IPS-15b (cell line): ENCODE results near the gene TRIM52.
"Not testable (repeated sequence)": the region's sequence is repeated elsewhere in the genome, so short reads cannot be mapped to it uniquely, and the experiment has no call there.

ENCODE experiments used
- H3K27me3 ChIP-seq: one replicate; pipeline ENCODE4 v1.6.1; 2013; ENCODE audit warnings: low read length; ENCODE audit not compliant: control insufficient read depth, insufficient read depth
- H3K36me3 ChIP-seq: one replicate; pipeline ENCODE4 v1.6.1; 2013; ENCODE audit warnings: low read length; ENCODE audit not compliant: control insufficient read depth, insufficient read depth
- H3K4me1 ChIP-seq: one replicate; pipeline ENCODE4 v1.6.1; 2013; ENCODE audit warnings: mild to moderate bottlenecking, low read length; ENCODE audit not compliant: control insufficient read depth, insufficient read depth
- H3K4me3 ChIP-seq: one replicate; pipeline ENCODE4 v1.5.1; 2013; ENCODE audit warnings: low read depth, low read length
- H3K9ac ChIP-seq: one replicate; pipeline ENCODE4 v1.6.1; 2013; ENCODE audit warnings: low read depth, mild to moderate bottlenecking, low read length
- H3K9me3 ChIP-seq: one replicate; pipeline ENCODE4 v1.6.1; 2013; ENCODE audit warnings: mild to moderate bottlenecking, low read length; ENCODE audit not compliant: control insufficient read depth, insufficient read depth

Gene TRIM52

DNA sequence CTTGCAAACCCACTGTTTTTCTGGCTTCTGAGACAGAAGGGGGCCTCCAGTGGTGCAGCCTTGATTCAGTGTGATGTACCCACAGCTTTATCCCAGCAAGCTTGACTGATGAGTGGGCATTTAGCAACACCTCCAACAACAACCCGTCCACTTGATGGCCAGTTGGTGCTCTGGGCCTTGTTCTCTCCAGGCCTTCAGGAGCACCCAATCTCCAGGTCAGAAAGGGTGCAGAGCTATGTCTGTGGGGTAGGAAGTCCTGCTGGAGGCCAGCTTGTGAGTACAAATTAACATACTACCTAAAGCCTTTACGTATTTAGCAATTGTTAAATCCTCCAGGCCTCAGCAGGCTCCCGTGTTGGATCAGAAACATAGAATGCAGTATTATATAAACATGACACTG, 10.1 kb upstream of the TRIM52 start:
- Histone ChIP-seq H3K9me3 (no peaks in the 10 kb centered on the region), H3K27me3 (no peaks in the 10 kb centered on the region), H3K4me3 (no peak overlapping the region), H3K4me1 (no peaks in the 10 kb centered on the region), H3K9ac (no peak overlapping the region), H3K36me3 (no peaks in the 10 kb centered on the region)

DNA sequence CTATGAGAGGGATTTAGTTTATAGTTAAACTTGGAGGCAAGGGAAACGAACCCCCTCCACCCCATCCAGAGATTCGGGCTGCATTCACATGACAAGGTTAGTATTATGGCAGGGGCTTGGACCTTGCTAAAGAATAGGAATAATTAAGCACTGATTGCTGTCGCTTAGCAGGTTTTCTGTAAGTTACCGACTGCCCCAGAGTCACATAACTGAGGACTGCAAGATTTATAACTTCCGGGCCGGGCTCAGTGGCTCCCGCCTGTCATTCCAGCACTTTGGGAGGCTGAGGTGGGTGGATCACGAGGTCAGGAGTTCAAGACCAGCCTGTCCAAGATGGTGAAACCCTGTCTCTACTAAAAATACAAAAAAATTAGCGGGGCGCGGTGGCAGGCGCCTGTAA, 7.0 kb upstream of the TRIM52 start:
- H3K36me3 ChIP-seq, H3K9me3 ChIP-seq, H3K4me1 ChIP-seq, H3K27me3 ChIP-seq, H3K4me3 ChIP-seq, H3K9ac ChIP-seq: not testable (repeated sequence)

DNA sequence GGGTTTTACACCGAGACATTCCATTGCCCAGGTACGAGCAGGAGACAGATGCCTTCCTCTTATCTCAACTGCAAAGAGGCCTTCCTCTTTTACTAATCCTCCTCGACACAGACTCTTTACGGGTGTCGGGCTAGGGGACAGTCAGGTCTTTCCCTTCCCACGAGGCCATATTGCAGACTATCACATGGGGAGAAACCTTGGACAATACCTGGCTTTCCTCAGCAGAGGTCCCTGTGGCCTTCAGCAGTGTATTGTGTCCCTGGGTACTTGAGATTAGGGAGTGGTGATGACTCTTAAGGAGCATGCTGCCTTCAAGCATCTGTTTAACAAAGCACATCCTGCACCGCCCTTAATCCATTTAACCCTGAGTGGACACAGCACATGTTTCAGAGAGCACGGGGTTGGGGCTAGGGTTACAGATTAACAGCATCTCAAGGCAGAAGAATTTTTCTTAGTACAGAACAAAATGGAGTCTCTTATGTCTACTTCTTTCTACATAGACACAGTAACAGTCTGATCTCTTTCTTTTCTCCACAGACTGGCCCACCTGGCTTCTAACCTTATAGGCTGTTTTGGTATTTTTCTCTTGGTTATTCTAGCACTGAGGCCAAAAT, 6.5 kb upstream of the TRIM52 start:
- H3K36me3 ChIP-seq, H3K9me3 ChIP-seq, H3K4me3 ChIP-seq, H3K4me1 ChIP-seq, H3K9ac ChIP-seq, H3K27me3 ChIP-seq: not testable (repeated sequence)

DNA sequence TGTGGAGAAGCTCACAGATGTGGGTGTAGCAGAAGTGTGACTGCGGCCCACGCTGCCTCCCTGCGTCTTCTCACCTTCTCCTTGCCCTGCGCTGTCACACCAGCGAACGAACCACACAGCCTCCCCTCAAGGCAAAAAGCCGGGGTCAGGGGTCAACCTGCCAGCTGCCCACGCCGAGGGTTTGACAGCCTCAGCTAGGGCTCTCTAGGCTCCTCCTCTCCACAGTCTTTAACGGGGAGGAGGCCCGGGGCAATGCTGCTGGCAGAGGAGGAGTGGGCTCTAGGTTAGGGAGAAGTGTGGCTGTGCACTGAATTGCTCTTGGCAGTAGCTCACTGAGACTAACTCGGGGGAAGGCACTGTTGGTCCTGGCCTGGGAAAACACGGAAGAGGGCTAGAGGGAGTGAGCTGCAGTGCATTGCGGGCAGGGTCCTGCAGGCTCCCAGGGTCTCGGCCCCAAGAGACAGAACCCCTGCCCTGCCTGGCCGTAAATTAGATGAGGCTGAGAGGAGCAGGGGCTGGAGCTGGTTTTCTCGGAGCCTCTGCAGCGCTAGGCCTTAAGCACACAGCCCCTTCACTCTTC, 4.2 kb upstream of the TRIM52 start:
- Histone ChIP-seq H3K9ac (no peak overlapping the region), H3K9me3 (no peaks in the 10 kb centered on the region), H3K4me3 (no peak overlapping the region), H3K27me3 (no peaks in the 10 kb centered on the region), H3K36me3 (peaks cover 3% of the 10 kb centered on the region), H3K4me1 (no peaks in the 10 kb centered on the region)

DNA sequence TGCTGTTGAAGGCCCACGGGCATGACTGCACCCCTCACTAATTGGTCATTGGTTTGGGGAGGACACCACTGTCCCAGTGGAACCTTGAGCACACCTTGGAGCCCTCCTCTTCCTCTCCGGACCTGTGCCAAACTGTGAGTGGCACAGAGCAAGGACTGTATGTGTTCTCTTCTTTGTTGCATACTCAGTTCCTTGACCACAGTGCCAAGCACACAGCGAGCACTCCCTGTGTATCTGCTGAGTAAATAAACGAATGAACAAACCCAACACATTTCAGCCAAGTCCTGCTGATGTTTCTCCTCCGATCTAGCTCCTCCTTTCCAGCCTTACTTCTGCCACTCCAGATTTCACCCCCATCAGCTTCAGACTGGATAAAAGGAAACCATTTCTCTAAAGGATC, 2.7 kb upstream of the TRIM52 start:
- no peak overlapping the region for H3K4me3 ChIP-seq
- no peaks in the 10 kb centered on the region for H3K27me3 ChIP-seq
- H3K4me1 ChIP-seq: peaks cover 6% of the 10 kb centered on the region
- no peaks in the 10 kb centered on the region for H3K9me3 ChIP-seq
- no peak overlapping the region for H3K9ac ChIP-seq
- H3K36me3 ChIP-seq: peaks cover 3% of the 10 kb centered on the region

DNA sequence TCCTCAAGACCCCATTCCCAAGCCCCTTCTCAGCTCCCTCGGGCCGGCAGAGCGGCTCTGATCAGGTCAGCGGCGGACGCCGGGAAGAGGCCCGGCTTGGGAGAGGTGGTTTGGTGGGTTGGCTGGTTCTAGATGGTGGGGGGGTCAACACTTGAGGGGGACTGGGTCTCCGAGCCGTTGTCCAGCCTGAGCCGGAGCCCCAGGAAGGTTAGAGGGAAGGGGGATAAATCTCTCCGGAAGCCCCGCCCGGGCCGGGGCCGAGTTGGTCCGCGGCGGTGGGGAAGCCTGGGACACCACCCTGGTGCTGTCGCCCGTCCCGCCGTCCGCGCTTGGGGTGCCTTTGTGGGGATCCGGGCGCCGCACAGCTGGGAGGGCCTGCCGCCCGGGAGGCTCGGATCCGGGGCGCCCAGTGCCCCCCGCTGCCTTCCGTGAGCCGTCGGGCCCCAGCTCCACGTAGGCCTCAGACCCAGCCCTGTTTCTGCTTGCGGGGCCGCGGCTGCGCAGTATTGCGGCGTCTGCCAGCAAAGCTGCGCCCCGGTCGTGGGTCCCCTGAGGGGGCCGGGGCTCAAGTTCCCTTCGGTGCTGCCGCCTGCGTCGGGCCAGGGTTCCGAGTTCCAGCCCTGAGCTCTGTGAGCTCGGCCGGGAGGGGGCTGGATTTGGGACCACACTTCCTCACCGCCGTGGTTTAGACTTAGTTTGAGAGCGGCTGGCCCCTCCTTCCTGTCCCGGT, 542 bp upstream of the TRIM52 start:
- Histone ChIP-seq H3K9ac (peak overlapping the region; percentile 89), H3K36me3 (peaks cover 3% of the 10 kb centered on the region), H3K27me3 (no peaks in the 10 kb centered on the region), H3K4me3 (peak overlapping the region; percentile 97), H3K4me1 (peaks cover 6% of the 10 kb centered on the region), H3K9me3 (no peaks in the 10 kb centered on the region)

DNA sequence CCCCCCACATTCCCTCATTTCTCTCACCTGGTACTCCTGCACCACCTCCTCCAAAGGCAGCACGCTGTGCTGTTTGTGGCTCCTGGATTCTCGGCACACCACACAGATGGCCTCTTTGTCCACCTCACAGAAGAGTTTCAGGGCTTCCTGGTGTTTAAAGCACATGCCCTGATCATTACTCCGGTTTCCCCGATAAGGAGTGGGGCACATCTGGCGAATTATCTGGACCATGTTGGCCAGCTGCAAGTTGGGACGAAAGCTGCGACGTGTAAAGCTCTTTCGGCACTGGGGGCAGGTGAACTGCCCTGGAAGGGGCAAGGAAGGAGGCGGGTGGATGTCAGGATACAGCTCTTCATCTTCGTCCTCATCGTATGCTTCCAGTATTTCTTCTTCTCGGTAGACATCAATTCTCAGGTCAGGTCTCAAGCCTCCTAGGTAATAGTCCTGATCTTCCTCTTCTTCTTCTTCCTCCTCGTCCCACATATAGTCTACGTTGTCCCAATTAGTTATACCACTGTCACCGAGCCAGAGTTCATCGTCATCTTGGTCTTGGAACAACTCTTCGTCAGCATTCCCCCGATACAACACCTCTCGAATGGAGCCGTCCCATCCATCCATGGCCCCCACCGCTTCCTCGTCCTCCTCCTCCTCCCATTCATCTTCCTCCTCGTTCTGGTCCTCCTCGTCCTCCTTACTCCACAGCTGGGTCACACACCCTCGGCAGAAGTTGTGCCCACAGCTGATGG, 796 bp downstream of the TRIM52 start:
- no peaks in the 10 kb centered on the region for H3K9me3 ChIP-seq
- H3K36me3 ChIP-seq: peaks cover 3% of the 10 kb centered on the region
- H3K9ac ChIP-seq: peak overlapping the region; percentile 89
- H3K4me3 ChIP-seq: peak overlapping the region; percentile 97
- peaks cover 6% of the 10 kb centered on the region for H3K4me1 ChIP-seq
- H3K27me3 ChIP-seq: no peaks in the 10 kb centered on the region

DNA sequence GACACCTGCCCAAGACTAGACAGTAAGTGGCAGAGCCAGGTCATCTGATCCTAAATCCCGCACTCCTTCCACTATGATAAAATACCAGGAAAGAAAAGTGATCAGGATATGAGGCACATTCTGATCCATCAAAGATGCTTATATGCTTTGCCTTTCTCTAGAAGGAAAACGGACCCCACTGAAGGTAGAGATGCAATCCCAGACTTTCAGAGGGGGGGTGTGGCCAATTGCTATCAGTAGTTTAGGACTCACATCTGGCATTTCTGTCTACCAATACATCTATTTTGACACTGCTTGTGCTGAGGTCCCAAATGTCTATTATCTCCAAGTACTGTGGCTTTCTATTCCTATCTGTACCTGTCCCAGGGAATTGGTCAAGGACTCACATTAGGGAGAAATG, 1.7 kb downstream of the TRIM52 start:
- H3K9me3 ChIP-seq: no peaks in the 10 kb centered on the region
- no peak overlapping the region for H3K9ac ChIP-seq
- peak overlapping the region; percentile 97 for H3K4me3 ChIP-seq
- no peaks in the 10 kb centered on the region for H3K27me3 ChIP-seq
- H3K4me1 ChIP-seq: peaks cover 6% of the 10 kb centered on the region
- H3K36me3 ChIP-seq: peaks cover 5% of the 10 kb centered on the region

DNA sequence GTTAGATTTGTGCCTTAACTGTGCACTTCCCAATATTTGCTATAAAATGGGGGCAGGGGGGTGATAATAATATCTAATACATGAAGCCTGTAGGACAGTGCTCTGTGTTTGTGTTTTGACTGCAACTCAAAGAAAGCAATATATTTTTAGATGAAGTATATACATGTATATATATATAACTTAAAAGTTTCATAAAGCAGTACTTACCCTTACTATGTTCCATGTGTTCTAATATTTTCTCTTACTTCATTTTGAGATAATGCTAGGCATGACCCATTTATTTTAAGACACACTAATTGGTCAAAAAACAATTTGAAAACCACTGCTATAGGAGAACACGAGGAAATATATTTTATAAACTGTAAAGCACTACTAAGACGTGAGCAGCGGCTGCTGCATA, 2.4 kb downstream of the TRIM52 start:
- H3K9ac ChIP-seq: no peak overlapping the region

DNA sequence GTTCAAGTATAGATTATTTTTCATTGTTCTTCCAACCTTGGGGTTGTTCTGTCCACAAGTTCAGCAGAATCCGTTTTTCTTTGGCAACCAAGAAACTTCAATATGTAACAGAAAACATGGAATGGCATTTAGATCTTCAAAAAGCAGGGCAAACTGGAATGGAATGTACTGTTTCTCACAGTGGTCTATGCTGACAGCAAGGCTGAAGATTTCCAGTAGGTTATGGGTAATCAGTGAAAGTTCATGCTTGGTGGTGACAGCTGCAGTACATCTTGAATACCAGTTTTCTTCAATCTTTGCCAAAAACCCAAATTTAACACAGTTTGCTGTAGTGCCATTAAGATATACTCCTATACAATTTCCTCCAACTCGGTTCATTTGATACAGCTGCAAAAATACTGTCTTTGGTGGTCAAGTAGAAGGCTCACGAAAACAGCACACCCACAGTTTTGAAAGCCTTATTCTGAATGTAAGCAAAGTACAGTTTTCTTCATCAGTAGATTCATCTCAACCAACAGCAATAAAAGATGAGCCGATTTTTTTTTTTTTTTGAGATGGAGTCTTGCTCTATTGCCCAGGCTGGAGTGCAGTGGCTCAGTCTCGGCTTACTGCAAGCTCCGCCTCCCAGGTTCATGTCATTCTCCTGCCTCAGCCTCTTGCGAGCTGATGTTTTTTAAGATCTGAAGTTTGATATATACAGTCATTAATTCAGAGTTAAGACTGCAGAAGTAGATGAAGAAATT, 4.9 kb downstream of the TRIM52 start:
- Histone ChIP-seq H3K9me3 (no peaks in the 10 kb centered on the region), H3K27me3 (no peaks in the 10 kb centered on the region), H3K9ac (no peak overlapping the region), H3K4me3 (no peak overlapping the region), H3K4me1 (peaks cover 6% of the 10 kb centered on the region), H3K36me3 (peaks cover 8% of the 10 kb centered on the region)

More for the DNA sequence above, 2.4 kb downstream of the TRIM52 start:
- H3K4me1 ChIP-seq: peaks cover 6% of the 10 kb centered on the region
- no peaks in the 10 kb centered on the region for H3K27me3 ChIP-seq
- peak overlapping the region; percentile 97 for H3K4me3 ChIP-seq
- H3K36me3 ChIP-seq: peaks cover 5% of the 10 kb centered on the region
- no peaks in the 10 kb centered on the region for H3K9me3 ChIP-seq

DNA sequence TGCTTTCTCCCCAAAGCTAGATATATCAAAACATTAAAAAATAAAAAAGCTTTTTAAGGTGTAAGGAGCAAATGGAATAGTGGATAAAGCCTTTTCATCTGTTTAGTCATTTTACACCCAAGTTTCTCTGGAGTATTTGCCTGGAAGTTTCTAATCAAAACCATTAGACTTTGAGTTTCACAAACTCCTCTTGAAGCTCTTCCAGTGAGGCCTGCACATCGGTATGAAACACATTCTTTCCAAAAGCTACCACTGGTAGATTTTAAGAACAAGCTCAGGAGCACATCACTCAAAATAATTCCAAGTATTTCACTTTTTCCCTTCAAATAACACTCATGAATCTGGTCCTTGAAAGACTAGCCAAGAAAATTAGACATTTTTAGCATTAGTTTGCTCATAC, 5.7 kb downstream of the TRIM52 start:
- peaks cover 8% of the 10 kb centered on the region for H3K36me3 ChIP-seq
- no peak overlapping the region for H3K9ac ChIP-seq
- H3K27me3 ChIP-seq: no peaks in the 10 kb centered on the region
- H3K4me3 ChIP-seq: no peak overlapping the region
- H3K9me3 ChIP-seq: no peaks in the 10 kb centered on the region
- H3K4me1 ChIP-seq: peaks cover 6% of the 10 kb centered on the region
